ENCODE data around the gene NLRP5. TPM values are rescaled to one million over a fixed set of nuclear protein-coding genes. Genes with fewer than 3 reads are reported as not detected.

The NLRP5 gene
- total and polyA plus RNA-seq, 2 of the 4 experiments (the other 2 are of a cell fraction) = not detected

DNA sequence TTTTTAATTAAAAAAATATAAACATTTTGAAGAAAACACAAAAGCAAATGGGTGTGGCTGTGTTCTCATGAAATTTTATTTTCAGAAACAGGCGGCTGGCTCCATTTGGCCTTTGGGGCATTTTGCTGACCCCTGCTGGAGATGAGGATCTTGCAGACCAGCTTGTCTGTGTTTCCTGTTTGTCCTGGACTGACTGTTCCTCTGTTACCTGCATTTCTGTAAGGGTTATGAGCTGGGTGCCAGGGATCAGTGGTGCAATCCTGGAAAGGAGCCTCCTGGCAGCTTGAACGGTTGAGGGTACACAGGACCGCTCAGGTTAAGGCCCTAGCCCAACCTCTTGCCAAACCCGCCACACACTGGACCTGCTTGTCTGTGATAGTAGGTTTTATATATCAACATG lies 84.6 kb downstream of the NLRP5 start:
- no peak overlapping the region for H2AK5ac ChIP-seq (ENCODE audit: low read depth, low read length)
- no peak overlapping the region for H2AK9ac ChIP-seq (replicated peaks; ENCODE audit: low read depth, low read length, poor library complexity)
- H2BK5ac ChIP-seq (ENCODE audit: low read depth, low read length, poor library complexity, severe bottlenecking) = no peak overlapping the region
- ATAC-seq (ENCODE audit: low read depth) = no peak
- no peak overlapping the region for H2BK120ac ChIP-seq (ENCODE audit: low read depth, low read length)
- no peaks in the 10 kb centered on the region for H3K36me3 ChIP-seq (ENCODE audit: control insufficient read depth, insufficient read depth, low read length)
- TF ChIP-seq BHLHE40 (IDR thresholded peaks at IDR 0.05; ENCODE audit: low read depth, low read length) (no peak), POLR2A (IDR thresholded peaks at IDR 0.05; ENCODE audit: low read depth, low read length) (no peak), CEBPB (IDR thresholded peaks at IDR 0.05; ENCODE audit: low read depth, low read length) (no peak), CHD1 (IDR thresholded peaks at IDR 0.05; ENCODE audit: low read depth, low read length) (no peak)
- TF ChIP-seq, protein P1, sequence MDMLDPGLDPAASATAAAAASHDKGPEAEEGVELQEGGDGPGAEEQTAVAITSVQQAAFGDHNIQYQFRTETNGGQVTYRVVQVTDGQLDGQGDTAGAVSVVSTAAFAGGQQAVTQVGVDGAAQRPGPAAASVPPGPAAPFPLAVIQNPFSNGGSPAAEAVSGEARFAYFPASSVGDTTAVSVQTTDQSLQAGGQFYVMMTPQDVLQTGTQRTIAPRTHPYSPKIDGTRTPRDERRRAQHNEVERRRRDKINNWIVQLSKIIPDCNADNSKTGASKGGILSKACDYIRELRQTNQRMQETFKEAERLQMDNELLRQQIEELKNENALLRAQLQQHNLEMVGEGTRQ (IDR thresholded peaks at IDR 0.05; ENCODE audit: low read depth, low read length) = no peak
- H4K8ac ChIP-seq (ENCODE audit: low read depth in 2 of 2, low read length in 2 of 2) = no peak overlapping the region
- H3K23ac ChIP-seq (ENCODE audit: low read depth, low read length) = no peak overlapping the region
- ChIA-PET CTCF (interaction anchor here (1.0 to 2.2 kb wide), 2 partner anchors 10 to 262 kb away, joined by 3 to 7 read pairs; no protein-coding TSS in a partner anchor), POLR2A (ENCODE audit: unreplicated experiment) (no interaction called here)
- no peak overlapping the region for H3K4me2 ChIP-seq (ENCODE audit: low read depth, low read length)
- dilution Hi-C loops (cut with HindIII; ENCODE audit: low sequenced_read_pairs, unreplicated experiment) (no loop called here), intact Hi-C loops (cut with micrococcal nuclease) (no loop called here), in situ Hi-C loops (cut with MboI; ENCODE audit: low sequenced_read_pairs) (loop anchor here (10.0 kb wide), 1 partner anchor 184 kb away; no protein-coding TSS in a partner anchor)
- no peak overlapping the region for H4K5ac ChIP-seq (ENCODE audit: low read depth, low read length)
- H3K56ac ChIP-seq (ENCODE audit: extremely low read depth, insufficient read depth, low read length) = no peak overlapping the region
- DNase-seq = no peak
- no peak overlapping the region for H2BK20ac ChIP-seq (ENCODE audit: low read depth, low read length)
- H3K14ac ChIP-seq (replicated peaks; ENCODE audit: low read depth, low read length) = no peak overlapping the region
- H3K9ac ChIP-seq (ENCODE audit: low read depth, low read length) = no peak overlapping the region
- H3K79me1 ChIP-seq (ENCODE audit: low read depth in 1 of 2, low read length in 2 of 2) = no peaks in the 10 kb centered on the region
- no peaks in the 10 kb centered on the region for H4K20me1 ChIP-seq (ENCODE audit: insufficient read depth, low read length)
- no peaks in the 10 kb centered on the region for H3K9me3 ChIP-seq (ENCODE audit: control insufficient read depth, insufficient read depth, low read length)
- H4K91ac ChIP-seq (ENCODE audit: insufficient read depth, low read depth, low read length) = no peak overlapping the region
- no peak overlapping the region for H2BK15ac ChIP-seq (ENCODE audit: low read depth, low read length)
- H3K4ac ChIP-seq (ENCODE audit: low read depth, low read length) = no peak overlapping the region
- 80% methylated on average over 1 of the region's 4 CpGs; no CpG with 5 or more reads in 1 of the 2 experiments for WGBS, 2 experiments (ENCODE audit: extremely low coverage in 2 of 2, insufficient read length in 1 of 2)
- no peaks in the 10 kb centered on the region for H3K9me1 ChIP-seq (ENCODE audit: insufficient read depth, low read length)
- H3K27me3 ChIP-seq (ENCODE audit: control insufficient read depth, insufficient read depth, low read length) = no peaks in the 10 kb centered on the region
- no peak overlapping the region for H3K4me3 ChIP-seq (ENCODE audit: insufficient read depth, low read depth, low read length)
- no peak overlapping the region for H2AFZ ChIP-seq (replicated peaks; ENCODE audit: low read length, poor library complexity)
- H3K4me1 ChIP-seq (ENCODE audit: control insufficient read depth, insufficient read depth, low read length) = no peaks in the 10 kb centered on the region
- no peak overlapping the region for H3K18ac ChIP-seq (ENCODE audit: low read depth, low read length)
- BruUV-seq (replicated peaks) = no TSS peak
- H3K27ac ChIP-seq (ENCODE audit: insufficient read depth, low read length) = no peak overlapping the region
